PC-3 (cell line): ENCODE results near the gene ACTL7A. TPM values are rescaled to one million over a fixed set of nuclear protein-coding genes. Genes with fewer than 3 reads are reported as not detected.

Experiments used
- ATAC-seq: fragments of 200-7000 bp; cut with Tn5 transposase; 2 replicates; pipeline ENCODE4 v1.9.1; 2020; ENCODE audit warnings: mild to moderate bottlenecking, moderate library complexity
- BruUV-seq: library from RNA; stranded (reverse); fragments of 400-500 nt; replicated peaks from 2 replicates; lab custom pipeline; 2021; lab: Mats Ljungman, UMichigan
- CTCF ChIA-PET: fragments of 300-600 bp; sonication (Branson Sonifier 250); formaldehyde crosslinking; loops from one replicate; lab custom pipeline; 2022; ENCODE audit warnings: antibody characterized with exemption; lab: Charles Lee
- POLR2A ChIA-PET: fragments of 300-600 bp; sonication (Branson Sonifier 250); formaldehyde crosslinking; loops from one replicate; lab custom pipeline; 2022; ENCODE audit warnings: antibody characterized with exemption; ENCODE audit not compliant: unreplicated experiment; lab: Charles Lee
- DNase-seq: peaks from one replicate; pipeline ENCODE4 v3.0.0-alpha.2; 2015
- H2AFZ ChIP-seq: fragments of 300-600 bp; sonication (generic); 2 replicates; pipeline ENCODE4 v1.6.0; 2016; ENCODE audit warnings: antibody characterized with exemption, low read length
- H3F3A ChIP-seq: fragments of 300-600 bp; sonication (generic); one replicate; pipeline ENCODE4 v1.6.0; 2017; ENCODE audit warnings: antibody characterized with exemption, low read length, control low read depth, mild to moderate bottlenecking; ENCODE audit not compliant: unreplicated experiment
- H3K27ac ChIP-seq: fragments of 300-600 bp; sonication (generic); 2 replicates; pipeline ENCODE4 v1.5.1; 2016; ENCODE audit warnings: mild to moderate bottlenecking, low read length
- H3K27me3 ChIP-seq: fragments of 300-600 bp; sonication (generic); 2 replicates; pipeline ENCODE4 v1.6.1; 2016; ENCODE audit warnings: low read length, mixed read lengths
- H3K36me3 ChIP-seq: fragments of 300-600 bp; sonication (generic); 2 replicates; pipeline ENCODE4 v1.6.1; 2016; ENCODE audit warnings: low read depth, mixed run types, low read length, mixed read lengths
- H3K4me1 ChIP-seq: fragments of 300-600 bp; sonication (generic); 2 replicates; pipeline ENCODE4 v1.5.1; 2016; ENCODE audit warnings: low read length; ENCODE audit not compliant: insufficient read depth
- H3K4me2 ChIP-seq: fragments of 300-600 bp; sonication (generic); 2 replicates; pipeline ENCODE4 v1.6.0; 2016; ENCODE audit warnings: low read length
- H3K4me3 ChIP-seq: fragments of 300-600 bp; sonication (generic); 2 replicates; pipeline ENCODE4 v1.5.1; 2016; ENCODE audit warnings: mild to moderate bottlenecking, low read length, mixed read lengths
- H3K79me2 ChIP-seq: fragments of 300-600 bp; sonication (generic); 2 replicates; pipeline ENCODE4 v1.6.1; 2017; ENCODE audit warnings: low read length, mixed read lengths
- H3K9ac ChIP-seq: fragments of 300-600 bp; sonication (generic); 2 replicates; pipeline ENCODE4 v1.6.0; 2016; ENCODE audit warnings: mild to moderate bottlenecking, low read length
- H3K9me2 ChIP-seq: fragments of 300-600 bp; sonication (generic); replicated peaks from 2 replicates; pipeline ENCODE4 v1.6.1; 2016; ENCODE audit warnings: mixed run types, low read length, mixed read lengths
- H3K9me3 ChIP-seq: fragments of 300-600 bp; sonication (generic); 2 replicates; pipeline ENCODE4 v1.6.1; 2016; ENCODE audit warnings: low read length, mixed read lengths
- H4K20me1 ChIP-seq: fragments of 300-600 bp; sonication (generic); 2 replicates; pipeline ENCODE4 v1.6.1; 2016; ENCODE audit warnings: low read length, mixed read lengths
- CTCF ChIP-seq: fragments of 300-600 bp; sonication (generic); conservative IDR thresholded peaks from 2 replicates; pipeline ENCODE4 v1.5.1; 2017; ENCODE audit warnings: antibody characterized with exemption, low read depth, mild to moderate bottlenecking, low read length
- EZH2 ChIP-seq: fragments of 300-600 bp; sonication (generic); IDR thresholded peaks from one replicate; pipeline ENCODE4 v1.6.1; 2017; ENCODE audit warnings: antibody characterized with exemption, mild to moderate bottlenecking, low read length; ENCODE audit not compliant: unreplicated experiment
- EZH2phosphoT487 ChIP-seq: fragments of 300-600 bp; sonication (generic); IDR thresholded peaks from 2 replicates; pipeline ENCODE4 v1.6.1; 2018; ENCODE audit warnings: mild to moderate bottlenecking, antibody characterized with exemption, low read length, borderline replicate concordance
- intact Hi-C: fragments of 100-400 bp; cut with micrococcal nuclease; formaldehyde crosslinking; loops from 2 replicates; pipeline ENCODE4 v1.9.0; 2023
- total RNA-seq: library from RNA; depleted of rRNA; stranded (reverse); fragments of >200 nt; gene quantifications from 2 replicates; pipeline ENCODE4 v1.2.3, GENCODE V29; 2014

ACTL7A gene
- total RNA-seq, 1 experiment from 2014 or later = not detected

- ATAC-seq (no peak), DNase-seq (no peak)
- H2AFZ ChIP-seq = no peak overlapping the region
- intact Hi-C loops = no loop called here
- no TSS peak for BruUV-seq
- CTCF ChIA-PET = no interaction called here
- TF ChIP-seq EZH2phosphoT487 = no peak
- TF ChIP-seq EZH2 = no peak
- no peak for TF ChIP-seq CTCF
- H3K4me3 ChIP-seq = no peak overlapping the region
- no peak overlapping the region for H3K4me2 ChIP-seq
- no peaks in the 10 kb centered on the region for H3K27me3 ChIP-seq
- POLR2A ChIA-PET = no interaction called here
- no peaks in the 10 kb centered on the region for H3K4me1 ChIP-seq
- H3K9ac ChIP-seq = no peak overlapping the region
- H3F3A ChIP-seq = no peaks in the 10 kb centered on the region
- no peaks in the 10 kb centered on the region for H3K79me2 ChIP-seq
- no peaks in the 10 kb centered on the region for H4K20me1 ChIP-seq
- H3K27ac ChIP-seq = no peak overlapping the region
- no peaks in the 10 kb centered on the region for H3K9me3 ChIP-seq
- H3K9me2 ChIP-seq = no peaks in the 10 kb centered on the region
- no peaks in the 10 kb centered on the region for H3K36me3 ChIP-seq
Measured at GRCh38 chr9:108851138-108851537, 10.9 kb upstream of the ACTL7A start.

- intact Hi-C loops = no loop called here
- H4K20me1 ChIP-seq = no peaks in the 10 kb centered on the region
- H3K9ac ChIP-seq = no peak overlapping the region
- H3K27me3 ChIP-seq = no peaks in the 10 kb centered on the region
- no TSS peak for BruUV-seq
- no peak overlapping the region for H3K4me2 ChIP-seq
- H3K9me3 ChIP-seq = no peaks in the 10 kb centered on the region
- no peak overlapping the region for H3K27ac ChIP-seq
- H3K36me3 ChIP-seq = no peaks in the 10 kb centered on the region
- ChIA-PET CTCF (no interaction called here), POLR2A (no interaction called here)
- no peak overlapping the region for H3K4me3 ChIP-seq
- ATAC-seq = no peak
- no peaks in the 10 kb centered on the region for H3K79me2 ChIP-seq
- H2AFZ ChIP-seq = no peak overlapping the region
- no peak for DNase-seq
- no peaks in the 10 kb centered on the region for H3K4me1 ChIP-seq
- TF ChIP-seq EZH2 = no peak
- TF ChIP-seq CTCF = no peak
- TF ChIP-seq EZH2phosphoT487 = no peak
- H3F3A ChIP-seq = no peaks in the 10 kb centered on the region
- no peaks in the 10 kb centered on the region for H3K9me2 ChIP-seq
Measured at GRCh38 chr9:108852079-108852478, 10.0 kb upstream of the ACTL7A start.

- no peak for ATAC-seq
- no peaks in the 10 kb centered on the region for H3K79me2 ChIP-seq
Measured at GRCh38 chr9:108854094-108854493, 8.0 kb upstream of the ACTL7A start.

More at GRCh38 chr9:108854094-108854493, 8.0 kb upstream of the ACTL7A start:
- ChIA-PET POLR2A (no interaction called here), CTCF (no interaction called here)
- DNase-seq = no peak
- Histone ChIP-seq H3F3A (no peaks in the 10 kb centered on the region), H3K4me3 (no peak overlapping the region), H4K20me1 (no peaks in the 10 kb centered on the region), H3K9me2 (no peaks in the 10 kb centered on the region), H3K4me1 (no peaks in the 10 kb centered on the region), H3K9me3 (no peaks in the 10 kb centered on the region), H3K36me3 (no peaks in the 10 kb centered on the region), H3K9ac (no peak overlapping the region), H2AFZ (no peak overlapping the region), H3K4me2 (no peak overlapping the region), H3K27me3 (no peaks in the 10 kb centered on the region), H3K27ac (no peak overlapping the region)
- intact Hi-C loops = no loop called here
- BruUV-seq = no TSS peak
- TF ChIP-seq CTCF (no peak), EZH2 (no peak), EZH2phosphoT487 (no peak)
